ENCODE data around the gene LMO7. TPM values are rescaled to one million over a fixed set of nuclear protein-coding genes. Genes with fewer than 3 reads are reported as not detected.

The LMO7 gene
- total RNA-seq, 1 experiment from 2014 or later, result 11.8 TPM

DNA sequence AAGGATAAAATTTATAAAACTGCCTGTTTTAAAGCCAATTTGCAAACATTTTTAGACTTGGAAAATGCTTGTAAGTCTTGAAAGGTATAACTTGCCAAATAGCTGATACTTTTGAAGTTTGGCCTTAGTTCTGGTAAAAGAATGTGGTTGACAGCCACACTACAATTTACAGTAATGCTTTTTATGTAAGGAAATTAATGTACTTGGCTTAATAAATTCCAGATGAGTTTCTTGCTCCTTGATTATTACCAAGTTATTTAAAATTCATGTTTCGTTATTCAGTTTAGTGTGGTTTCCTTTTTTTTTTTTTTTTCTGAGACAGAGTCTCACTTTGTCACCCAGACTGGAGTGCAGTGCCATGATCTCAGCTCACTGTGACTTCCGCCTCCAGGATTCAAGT, 14.9 kb downstream of the LMO7 start:
- CTCF ChIA-PET, result no interaction called here
- in situ Hi-C loops (cut with HindIII; ENCODE audit: low pct_unique_long_range_greater_than_20kb, low sequenced_read_pairs), result no loop called here

DNA sequence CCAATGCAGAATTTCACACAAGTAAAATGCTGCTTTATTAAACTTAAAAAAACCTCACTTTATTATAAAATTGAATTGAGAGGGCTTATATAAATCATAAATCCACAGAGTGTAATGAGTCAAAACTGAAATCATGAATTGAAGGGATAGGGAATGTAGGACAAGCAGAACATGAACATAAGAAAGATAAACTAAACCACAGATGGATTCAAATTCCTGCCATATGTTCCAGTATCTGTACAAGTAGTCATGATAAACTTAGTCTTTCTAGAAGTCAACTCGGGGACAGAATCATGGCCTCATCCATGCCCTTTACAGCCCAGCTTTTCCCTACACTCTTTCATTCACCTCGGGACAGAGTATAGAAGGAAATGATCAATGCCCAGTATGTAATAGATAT, 16.6 kb downstream of the LMO7 start:
- H3K9me3 ChIP-seq (ENCODE audit: control insufficient read depth, insufficient read depth, low read depth, low read length), result no peaks in the 10 kb centered on the region
- H3K36me3 ChIP-seq (ENCODE audit: control insufficient read depth, insufficient read depth, low read length), result no peaks in the 10 kb centered on the region
- H3K4me1 ChIP-seq (ENCODE audit: control insufficient read depth, insufficient read depth, low read length), result no peaks in the 10 kb centered on the region
- no peak for DNase-seq (ENCODE audit: low read depth, low spot score)
- H3K27me3 ChIP-seq (ENCODE audit: control insufficient read depth, insufficient read depth, low read length), result no peaks in the 10 kb centered on the region
- H3K27ac ChIP-seq (ENCODE audit: low read length), result no peak overlapping the region
- no peak for ATAC-seq
- TF ChIP-seq, protein P1, sequence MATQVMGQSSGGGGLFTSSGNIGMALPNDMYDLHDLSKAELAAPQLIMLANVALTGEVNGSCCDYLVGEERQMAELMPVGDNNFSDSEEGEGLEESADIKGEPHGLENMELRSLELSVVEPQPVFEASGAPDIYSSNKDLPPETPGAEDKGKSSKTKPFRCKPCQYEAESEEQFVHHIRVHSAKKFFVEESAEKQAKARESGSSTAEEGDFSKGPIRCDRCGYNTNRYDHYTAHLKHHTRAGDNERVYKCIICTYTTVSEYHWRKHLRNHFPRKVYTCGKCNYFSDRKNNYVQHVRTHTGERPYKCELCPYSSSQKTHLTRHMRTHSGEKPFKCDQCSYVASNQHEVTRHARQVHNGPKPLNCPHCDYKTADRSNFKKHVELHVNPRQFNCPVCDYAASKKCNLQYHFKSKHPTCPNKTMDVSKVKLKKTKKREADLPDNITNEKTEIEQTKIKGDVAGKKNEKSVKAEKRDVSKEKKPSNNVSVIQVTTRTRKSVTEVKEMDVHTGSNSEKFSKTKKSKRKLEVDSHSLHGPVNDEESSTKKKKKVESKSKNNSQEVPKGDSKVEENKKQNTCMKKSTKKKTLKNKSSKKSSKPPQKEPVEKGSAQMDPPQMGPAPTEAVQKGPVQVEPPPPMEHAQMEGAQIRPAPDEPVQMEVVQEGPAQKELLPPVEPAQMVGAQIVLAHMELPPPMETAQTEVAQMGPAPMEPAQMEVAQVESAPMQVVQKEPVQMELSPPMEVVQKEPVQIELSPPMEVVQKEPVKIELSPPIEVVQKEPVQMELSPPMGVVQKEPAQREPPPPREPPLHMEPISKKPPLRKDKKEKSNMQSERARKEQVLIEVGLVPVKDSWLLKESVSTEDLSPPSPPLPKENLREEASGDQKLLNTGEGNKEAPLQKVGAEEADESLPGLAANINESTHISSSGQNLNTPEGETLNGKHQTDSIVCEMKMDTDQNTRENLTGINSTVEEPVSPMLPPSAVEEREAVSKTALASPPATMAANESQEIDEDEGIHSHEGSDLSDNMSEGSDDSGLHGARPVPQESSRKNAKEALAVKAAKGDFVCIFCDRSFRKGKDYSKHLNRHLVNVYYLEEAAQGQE (IDR thresholded peaks at IDR 0.05; ENCODE audit: insufficient read depth in 1 of 2, low read depth in 2 of 2, low read length in 1 of 2), result no peak
- TF ChIP-seq POLR2AphosphoS5 (IDR thresholded peaks at IDR 0.05; ENCODE audit: low read depth, low read length) (no peak), SIN3A (IDR thresholded peaks at IDR 0.05; ENCODE audit: borderline replicate concordance, insufficient read depth, low read depth, low read length) (no peak)
- TF ChIP-seq, protein P2, sequence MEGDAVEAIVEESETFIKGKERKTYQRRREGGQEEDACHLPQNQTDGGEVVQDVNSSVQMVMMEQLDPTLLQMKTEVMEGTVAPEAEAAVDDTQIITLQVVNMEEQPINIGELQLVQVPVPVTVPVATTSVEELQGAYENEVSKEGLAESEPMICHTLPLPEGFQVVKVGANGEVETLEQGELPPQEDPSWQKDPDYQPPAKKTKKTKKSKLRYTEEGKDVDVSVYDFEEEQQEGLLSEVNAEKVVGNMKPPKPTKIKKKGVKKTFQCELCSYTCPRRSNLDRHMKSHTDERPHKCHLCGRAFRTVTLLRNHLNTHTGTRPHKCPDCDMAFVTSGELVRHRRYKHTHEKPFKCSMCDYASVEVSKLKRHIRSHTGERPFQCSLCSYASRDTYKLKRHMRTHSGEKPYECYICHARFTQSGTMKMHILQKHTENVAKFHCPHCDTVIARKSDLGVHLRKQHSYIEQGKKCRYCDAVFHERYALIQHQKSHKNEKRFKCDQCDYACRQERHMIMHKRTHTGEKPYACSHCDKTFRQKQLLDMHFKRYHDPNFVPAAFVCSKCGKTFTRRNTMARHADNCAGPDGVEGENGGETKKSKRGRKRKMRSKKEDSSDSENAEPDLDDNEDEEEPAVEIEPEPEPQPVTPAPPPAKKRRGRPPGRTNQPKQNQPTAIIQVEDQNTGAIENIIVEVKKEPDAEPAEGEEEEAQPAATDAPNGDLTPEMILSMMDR (IDR thresholded peaks at IDR 0.05), result no peak
- CTCF ChIA-PET, result no interaction called here
- intact Hi-C loops (cut with micrococcal nuclease; ENCODE audit: unreplicated experiment) (no loop called here), in situ Hi-C loops (cut with HindIII; ENCODE audit: low pct_unique_long_range_greater_than_20kb, low sequenced_read_pairs) (no loop called here)
- POLR2A ChIA-PET, result no interaction called here
- no peak overlapping the region for H3K4me3 ChIP-seq (ENCODE audit: low read depth in 2 of 2, low read length in 2 of 2)
- BruUV-seq (replicated peaks), result no TSS peak

More for the DNA sequence above, 14.9 kb downstream of the LMO7 start:
- ATAC-seq (no peak), DNase-seq (ENCODE audit: low read depth, low spot score) (no peak)
- Histone ChIP-seq H3K27ac (ENCODE audit: low read length) (no peak overlapping the region), H3K4me1 (ENCODE audit: control insufficient read depth, insufficient read depth, low read length) (no peaks in the 10 kb centered on the region), H3K9me3 (ENCODE audit: control insufficient read depth, insufficient read depth, low read depth, low read length) (no peaks in the 10 kb centered on the region), H3K4me3 (ENCODE audit: low read depth in 2 of 2, low read length in 2 of 2) (no peak overlapping the region), H3K27me3 (ENCODE audit: control insufficient read depth, insufficient read depth, low read length) (no peaks in the 10 kb centered on the region), H3K36me3 (ENCODE audit: control insufficient read depth, insufficient read depth, low read length) (no peaks in the 10 kb centered on the region)
- POLR2A ChIA-PET, result no interaction called here
- no TSS peak for BruUV-seq (replicated peaks)
- intact Hi-C loops (cut with micrococcal nuclease; ENCODE audit: unreplicated experiment), result no loop called here
- no peak for TF ChIP-seq SIN3A (IDR thresholded peaks at IDR 0.05; ENCODE audit: borderline replicate concordance, insufficient read depth, low read depth, low read length)
- TF ChIP-seq, protein P1 (IDR thresholded peaks at IDR 0.05; ENCODE audit: insufficient read depth in 1 of 2, low read depth in 2 of 2, low read length in 1 of 2), result no peak
- TF ChIP-seq, protein P2 (IDR thresholded peaks at IDR 0.05), result no peak
- TF ChIP-seq POLR2AphosphoS5 (IDR thresholded peaks at IDR 0.05; ENCODE audit: low read depth, low read length), result no peak
- TF ChIP-seq TCF7L2 (IDR thresholded peaks at IDR 0.05; ENCODE audit: low read depth, low read length), result no peak

All from Panc1 (cell line).